GM18873 (cell line): ENCODE results near the gene EMC8.
"Not testable (repeated sequence)": the region's sequence is repeated elsewhere in the genome, so short reads cannot be mapped to it uniquely, and the experiment has no call there.

Experiments used
- ATAC-seq: cut with Tn5 transposase; IDR thresholded peaks from one replicate; pipeline ENCODE4 v1.9.1; 2021; ENCODE audit warnings: mild to moderate bottlenecking, moderate library complexity, moderate number of reproducible peaks; ENCODE audit not compliant: unreplicated experiment, low FRiP score

EMC8 gene

DNA sequence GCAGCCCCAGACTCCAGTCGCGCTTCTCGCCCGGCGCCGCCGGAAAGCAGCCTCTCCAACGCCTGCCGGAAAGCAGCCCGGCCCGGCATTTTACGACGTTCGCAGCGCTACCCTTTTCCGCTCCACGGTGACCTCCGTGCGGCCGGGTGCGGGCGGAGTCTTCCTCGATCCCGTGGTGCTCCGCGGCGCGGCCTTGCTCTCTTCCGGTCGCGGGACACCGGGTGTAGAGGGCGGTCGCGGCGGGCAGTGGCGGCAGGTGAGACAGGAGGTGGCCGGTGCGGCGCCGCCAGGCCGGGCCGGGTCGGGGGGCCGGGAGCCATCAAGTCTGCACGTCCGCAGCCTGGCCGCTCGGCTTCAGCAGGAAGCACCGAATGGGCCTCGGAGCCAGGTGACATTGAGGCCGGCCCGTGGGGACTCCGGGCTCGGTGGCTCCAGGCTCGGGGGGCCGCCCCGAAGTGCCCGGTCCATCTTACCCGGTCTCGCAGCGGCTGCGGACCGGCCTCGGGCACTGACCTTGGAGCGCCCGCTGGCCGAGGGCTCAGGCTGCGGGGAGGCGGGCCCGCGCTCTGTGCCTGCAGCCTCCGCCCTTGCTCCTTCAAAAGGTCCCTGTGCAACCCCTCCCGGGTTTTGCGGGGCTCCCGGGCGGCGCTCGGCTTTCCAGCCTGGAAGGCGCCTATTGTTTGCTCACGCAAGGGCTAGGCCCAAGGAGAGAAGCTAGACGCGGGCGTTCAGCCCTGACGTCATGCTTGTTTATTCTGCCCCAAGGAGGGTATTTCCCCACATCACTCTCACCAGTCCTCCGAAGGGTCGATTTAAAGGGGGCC, at the start of gene EMC8, which contains the start of gene COX4I1:
Gene EMC8 (minus strand): TSS at position 48 of the 824 bp plus-strand sequence. CDS start 249 bp downstream, outside the sequence.
Gene COX4I1 (plus strand): TSS at position 199 of the 824 bp plus-strand sequence. CDS start 1,511 bp downstream, outside the sequence.
- peak; percentile 62 for ATAC-seq

DNA sequence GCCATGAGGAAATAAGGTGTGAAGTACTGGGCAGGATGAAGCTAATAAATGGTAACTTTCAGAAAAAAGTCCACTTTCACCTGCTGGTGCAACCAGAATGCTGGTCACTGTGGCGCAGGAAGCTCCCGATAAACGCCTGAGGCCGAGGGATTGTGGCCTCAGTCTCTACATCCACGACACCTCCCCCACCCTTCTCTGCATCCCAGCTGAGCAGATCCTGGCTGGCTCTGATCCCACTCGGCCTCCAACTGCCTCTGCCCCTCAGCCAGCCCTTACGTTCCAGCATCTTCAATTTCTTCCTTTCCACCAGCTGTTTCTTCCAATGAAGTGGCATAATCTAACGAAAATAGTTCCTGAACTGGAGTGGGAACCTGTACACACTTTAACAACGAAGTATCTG, 49.6 kb upstream of the EMC8 start:
- ATAC-seq, result no peak

DNA sequence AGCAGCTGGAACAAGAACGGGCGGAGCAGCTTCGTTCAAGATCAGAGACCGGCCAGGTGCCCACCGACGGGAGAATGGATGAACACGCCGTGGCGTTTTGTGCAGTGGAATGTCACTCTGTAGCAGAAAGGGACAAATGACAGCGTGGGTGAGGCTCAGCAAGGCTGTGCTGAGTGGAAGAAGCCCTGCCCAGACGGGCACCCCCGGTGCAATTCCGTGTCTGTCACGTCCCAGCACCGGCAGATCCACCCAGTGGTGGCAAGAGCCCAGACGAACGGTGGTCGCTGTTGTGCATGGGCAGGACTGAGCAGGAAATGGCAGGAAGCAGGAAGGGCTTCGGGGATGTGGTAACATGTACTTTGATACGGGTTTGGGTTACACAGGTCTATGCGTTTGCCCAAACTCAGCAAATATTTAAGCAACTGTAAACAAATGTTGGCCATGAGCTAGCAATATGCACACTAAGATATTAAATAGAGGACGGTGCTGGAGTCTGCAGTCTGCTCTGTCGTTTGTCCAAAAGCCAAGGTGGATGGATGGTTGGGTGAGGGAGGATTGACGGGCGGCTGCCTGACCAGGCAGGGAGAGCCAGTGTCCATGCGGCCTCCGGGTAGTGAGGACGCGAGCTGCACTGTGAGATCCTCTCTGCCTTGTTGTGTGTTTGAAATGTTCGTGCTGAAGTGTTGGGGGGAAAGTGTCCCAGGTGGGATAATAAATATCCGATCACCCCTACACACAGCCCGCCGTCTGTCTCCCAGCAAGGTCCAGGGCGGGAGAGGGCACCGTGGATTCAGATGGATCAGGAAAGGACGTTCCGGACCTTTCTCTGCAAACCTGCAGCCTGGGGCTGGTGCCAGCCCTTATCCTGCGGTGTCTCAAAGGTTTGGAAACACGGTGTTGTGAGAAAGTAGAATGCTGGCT, 48.6 kb upstream of the EMC8 start:
- no peak for ATAC-seq

DNA sequence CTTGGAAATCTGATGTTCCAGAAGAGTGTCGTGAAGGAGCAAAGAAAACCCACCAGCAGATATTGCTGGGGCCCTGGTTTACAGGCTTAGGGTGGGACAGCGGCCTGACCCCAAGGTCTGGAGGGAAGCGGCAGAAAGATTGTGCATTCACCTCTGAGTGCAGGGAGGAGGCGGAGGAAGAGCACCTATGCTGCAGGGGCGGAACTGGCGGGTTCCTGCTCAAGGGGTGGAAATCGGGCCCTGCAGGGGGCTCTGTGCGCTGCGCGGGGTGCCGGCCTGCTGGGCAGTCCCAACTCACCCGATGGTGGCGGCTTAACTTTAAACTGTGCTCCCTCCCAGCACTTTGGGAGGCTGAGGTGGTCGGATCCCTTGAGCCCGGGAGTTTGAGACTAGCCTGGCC, 47.7 kb upstream of the EMC8 start:
- no peak for ATAC-seq

DNA sequence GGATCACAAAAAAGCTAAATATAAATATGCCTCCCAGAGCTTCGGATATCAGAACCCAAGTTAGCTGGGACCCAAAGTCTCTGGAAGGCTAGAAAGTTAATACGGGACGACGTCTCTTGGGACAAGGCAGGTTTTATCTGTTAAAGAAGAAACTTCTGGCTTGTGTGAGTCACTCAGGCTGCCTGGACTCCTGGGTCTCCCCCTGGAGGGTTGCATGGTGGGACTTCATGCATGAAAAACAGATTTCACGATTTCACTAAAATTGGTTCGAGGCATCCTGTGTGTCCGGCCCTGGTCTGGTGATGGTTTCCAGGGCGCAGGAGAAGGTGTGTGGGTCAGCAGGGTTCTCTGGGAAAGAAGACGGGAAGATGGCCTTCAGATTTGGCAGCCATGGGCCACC, 47.1 kb upstream of the EMC8 start:
- no peak for ATAC-seq

DNA sequence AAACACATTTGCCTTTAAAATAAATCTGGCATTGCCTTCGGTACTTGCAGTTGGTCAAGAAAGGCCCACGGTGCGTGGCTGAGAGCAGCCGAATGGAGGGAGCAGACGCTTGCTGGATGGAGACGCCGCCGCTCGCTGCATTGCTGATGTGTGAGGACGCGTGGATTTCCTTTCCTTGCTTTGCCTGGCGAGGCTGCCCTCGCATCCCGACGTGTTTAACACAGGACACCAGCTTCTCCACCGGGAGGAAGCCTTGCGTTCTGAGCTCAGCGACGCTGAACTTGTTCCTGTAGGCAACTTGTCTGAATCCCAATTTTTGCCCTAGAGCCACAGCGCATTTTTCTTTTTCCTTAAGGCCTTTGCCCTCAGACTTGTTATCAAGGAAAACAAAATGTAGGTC, 45.9 kb upstream of the EMC8 start:
- no peak for ATAC-seq

DNA sequence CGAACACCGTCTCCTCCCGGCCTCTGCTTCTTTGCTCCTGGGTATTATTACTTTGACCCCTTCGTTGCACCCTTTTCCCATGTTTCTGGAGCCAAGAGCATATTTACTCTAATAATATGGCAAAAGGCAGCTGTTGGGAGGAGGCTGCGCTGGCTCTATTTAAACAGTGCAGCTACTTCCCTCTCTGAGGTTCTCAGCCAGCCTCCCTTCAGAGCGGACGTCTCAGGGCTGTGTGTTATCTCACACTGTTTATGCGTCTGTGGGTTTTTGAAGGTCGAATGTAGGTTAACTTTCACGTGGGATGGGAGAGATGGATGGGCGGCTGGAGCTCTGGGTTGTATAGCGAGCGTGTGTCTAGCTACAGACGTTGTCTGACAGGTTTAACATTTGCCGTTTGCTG, 45.4 kb upstream of the EMC8 start:
- ATAC-seq, result no peak

DNA sequence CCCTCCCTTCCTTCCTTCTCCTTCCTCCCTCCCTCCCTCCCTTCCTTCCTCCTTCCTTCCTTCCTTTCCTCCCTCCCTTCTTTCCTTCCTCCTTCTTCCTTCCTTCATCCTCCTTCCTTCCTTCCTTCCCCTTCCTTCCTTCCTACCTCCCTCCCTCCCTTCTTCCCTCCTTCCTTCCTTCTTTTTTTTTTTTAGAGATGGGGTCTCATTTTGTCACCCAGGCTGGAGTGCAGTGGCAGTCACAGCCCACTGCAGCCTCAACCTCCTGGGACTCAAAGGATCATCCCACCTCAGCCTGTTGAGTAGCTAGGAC, 44.8 kb upstream of the EMC8 start:
- ATAC-seq, result no peak

DNA sequence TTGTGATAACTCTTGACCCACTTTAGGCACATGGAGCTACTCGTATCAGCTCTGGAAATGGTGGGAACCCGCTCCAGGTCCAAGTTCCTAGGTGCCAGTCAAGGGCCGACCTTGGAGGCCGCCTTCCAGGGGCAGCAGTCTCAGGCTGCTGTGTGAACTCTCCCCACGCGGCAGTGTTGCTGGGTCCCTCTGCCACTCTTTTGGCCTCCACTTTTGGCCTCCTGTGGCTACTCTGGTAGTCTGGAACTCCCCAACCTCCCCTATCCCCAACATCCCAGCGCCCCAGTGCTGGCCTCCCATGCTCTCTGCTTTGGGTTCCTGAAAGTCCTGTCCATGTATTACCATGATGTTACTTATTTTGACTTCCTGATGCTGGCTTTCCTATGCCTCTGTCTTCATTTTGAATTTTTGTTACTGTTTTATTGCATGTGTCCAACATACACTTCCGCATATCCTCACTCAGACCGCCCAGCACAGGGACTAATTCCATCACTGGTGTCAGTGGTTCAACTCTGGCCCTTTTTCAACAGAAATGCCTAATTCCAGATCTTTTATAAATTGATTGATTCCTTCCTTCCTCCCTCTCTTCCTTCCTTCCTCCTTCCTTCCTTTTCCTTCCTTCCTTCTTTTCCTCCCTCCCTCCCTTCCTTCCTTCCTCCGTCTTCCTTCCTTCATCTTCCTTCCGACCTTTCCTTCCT, 44.3 kb upstream of the EMC8 start:
- no peak for ATAC-seq

DNA sequence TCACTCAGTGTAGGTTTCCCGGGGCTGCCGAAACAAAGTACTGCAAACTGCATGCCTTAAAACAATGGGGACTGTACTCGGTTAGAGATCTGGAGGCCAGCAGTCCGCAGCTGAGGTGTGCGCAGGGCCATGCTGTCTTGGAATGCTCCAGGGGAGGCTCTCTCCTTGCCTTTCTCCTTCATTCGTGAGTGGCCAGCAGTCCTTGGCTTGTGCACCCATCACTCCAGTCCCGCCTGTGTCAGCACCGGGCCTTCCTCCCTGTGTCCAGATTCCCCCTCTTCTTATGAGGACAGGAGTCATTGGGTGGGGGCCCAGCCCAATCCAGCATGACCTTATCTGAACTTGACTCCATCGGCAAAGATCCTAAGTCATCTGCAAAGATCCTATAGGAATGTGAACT, 43.5 kb upstream of the EMC8 start:
- ATAC-seq, result no peak

DNA sequence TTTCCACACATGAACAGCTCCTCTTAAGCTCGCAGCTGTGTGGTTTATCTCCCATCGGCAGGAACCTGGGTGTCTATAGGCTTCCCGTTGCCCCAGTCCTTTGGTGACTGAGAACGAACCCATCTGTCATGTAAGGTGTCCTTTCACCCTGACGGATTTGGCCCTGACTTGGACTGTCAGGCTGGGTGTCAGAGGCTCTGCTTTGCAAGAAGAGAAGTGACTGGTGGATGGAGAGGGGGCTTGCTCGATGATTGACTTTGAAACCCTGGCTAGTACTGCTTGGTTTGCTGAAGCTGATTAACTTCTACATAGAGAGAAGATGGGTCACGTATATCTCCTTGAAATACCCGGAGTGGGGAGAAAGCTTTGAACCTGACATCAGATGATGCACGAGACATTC, 43.1 kb upstream of the EMC8 start:
- no peak for ATAC-seq

DNA sequence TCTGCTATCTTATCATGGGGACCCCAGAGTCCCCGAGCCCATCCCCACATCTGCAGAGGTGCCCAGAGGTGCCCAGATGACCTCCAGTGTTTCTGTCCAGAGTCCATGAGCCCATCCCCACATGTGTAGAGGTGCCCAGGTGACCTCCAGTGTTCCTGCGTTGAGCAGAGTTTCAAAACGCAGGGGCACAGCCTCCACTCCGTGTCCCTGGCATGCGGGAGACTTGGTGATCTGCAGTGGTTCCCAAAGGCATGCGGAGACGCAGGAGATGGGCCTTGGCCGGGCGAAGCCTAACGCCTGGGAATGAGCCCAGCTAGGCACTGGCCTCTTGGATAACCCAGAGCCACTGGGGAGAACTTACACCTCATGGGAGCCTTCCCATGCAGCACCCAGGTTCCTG, 41.5 kb upstream of the EMC8 start:
- ATAC-seq, result no peak

DNA sequence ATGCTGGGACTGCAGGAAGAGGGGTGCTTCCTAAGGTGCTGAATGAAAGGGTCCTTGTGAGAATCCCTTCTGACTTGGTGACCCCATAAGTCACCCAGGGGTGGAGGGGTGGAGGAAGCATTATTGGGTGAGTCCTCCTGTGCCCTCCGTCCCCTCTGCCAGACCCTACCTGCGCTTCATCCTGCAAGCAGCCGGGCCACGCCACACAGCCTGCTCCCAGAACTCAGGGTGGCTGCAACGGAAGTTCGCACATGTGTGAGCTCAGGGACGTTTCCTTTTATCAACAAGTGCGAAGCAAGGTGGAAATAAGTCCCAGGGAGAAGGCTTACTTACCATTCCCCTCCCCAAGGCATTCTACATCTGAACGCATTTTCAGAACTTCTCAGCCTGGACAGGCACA, 41.1 kb upstream of the EMC8 start:
- no peak for ATAC-seq

DNA sequence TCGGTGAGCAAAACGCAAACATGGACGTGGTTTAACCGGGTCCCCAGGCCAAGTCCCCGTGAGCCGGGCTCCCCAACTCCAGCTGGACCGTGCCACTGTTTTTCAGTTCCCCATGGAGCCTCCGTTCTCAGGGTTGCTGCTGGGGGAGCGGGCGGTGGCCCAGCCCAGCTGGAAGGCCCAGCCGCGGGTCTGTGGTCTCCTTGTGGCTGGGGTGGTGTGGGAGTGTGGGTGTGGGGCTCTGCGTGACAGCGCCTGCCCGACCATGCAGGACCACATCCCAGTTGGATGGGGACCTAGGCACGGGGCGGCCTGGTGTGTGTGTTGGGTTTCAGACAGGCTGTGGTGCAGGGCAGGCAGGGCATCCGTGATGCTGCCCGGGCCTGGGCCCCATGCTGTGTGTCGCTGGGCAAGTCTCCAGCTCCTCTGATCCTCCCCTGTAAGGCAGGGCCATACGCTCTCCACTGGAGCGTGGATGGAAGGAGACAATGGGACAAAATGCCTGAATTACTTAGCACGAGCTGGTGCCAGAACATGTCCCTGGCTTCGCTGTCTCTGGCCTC, 40.4 kb upstream of the EMC8 start:
- no peak for ATAC-seq

DNA sequence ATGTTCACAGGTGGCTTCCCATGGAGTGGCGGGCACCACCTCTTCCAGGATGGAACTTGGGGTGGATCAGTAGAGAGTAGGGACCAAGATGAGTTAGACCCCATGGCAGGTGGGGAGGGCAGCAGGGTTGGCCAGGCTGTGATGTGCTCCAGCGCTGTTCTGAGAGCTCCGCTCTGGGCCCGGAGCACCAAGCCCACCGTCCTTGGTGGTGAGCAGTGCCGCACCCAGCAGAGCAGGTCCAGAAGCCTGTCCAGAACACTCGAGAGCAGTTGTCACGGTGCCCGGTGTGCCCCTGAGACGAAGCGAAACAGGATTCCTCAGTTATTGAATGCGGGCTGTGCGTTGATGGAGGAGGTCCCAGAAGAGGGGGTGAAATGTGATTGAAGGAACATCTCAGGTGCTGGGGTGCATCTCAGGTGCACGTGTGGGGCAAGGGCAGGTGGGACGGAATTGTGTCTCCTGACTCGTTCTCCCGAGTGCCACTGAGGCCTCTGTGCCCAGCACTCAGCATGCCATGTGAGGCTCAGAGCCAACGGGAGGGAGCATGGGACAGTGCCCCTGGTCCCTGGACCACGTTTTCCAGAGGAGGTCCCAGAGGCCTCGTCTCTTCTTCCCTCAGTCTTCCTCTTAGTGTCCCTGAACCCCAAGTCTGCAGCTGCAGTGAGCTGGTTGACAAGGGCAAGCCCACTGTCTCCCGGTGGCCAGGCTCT, 39.7 kb upstream of the EMC8 start:
- ATAC-seq, result no peak

DNA sequence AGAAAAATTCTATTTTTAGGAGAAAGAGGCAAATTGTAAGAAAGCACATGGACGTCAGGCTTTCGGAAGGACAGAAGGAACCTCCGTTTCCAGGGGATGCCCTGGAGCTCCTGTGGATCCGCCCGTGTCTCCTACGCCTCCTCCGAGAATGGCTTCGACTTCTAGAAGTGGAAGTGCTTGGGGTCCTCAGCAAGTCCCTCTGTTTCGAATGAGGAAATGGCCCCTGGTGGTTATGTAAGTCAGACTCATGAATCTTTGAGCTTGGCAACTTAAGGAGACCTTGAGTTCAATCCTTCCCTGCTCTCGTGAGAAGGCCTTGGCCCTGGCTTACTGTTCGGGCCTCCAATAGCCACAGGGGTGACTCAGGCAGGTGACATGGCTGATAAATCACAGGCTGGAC, 39.0 kb upstream of the EMC8 start:
- ATAC-seq, result no peak

DNA sequence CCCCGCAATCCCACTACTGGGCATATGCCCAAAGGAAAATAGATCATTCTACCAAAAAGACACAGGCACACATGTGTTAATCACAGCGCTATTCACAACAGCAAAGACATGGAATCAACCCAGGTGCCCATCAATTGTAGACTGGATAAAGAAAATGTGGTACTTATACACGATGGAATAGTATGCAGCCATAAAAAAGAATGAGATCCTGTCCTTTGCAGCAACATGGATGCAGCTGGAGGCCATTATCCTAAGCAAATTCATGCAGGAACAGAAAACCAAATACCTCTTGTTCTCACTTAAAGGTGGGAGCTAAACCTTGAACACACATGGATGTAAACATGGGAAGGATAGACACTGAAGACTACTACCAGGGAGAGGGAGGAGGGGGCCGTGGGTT, 38.3 kb upstream of the EMC8 start:
- not testable (repeated sequence) for ATAC-seq

DNA sequence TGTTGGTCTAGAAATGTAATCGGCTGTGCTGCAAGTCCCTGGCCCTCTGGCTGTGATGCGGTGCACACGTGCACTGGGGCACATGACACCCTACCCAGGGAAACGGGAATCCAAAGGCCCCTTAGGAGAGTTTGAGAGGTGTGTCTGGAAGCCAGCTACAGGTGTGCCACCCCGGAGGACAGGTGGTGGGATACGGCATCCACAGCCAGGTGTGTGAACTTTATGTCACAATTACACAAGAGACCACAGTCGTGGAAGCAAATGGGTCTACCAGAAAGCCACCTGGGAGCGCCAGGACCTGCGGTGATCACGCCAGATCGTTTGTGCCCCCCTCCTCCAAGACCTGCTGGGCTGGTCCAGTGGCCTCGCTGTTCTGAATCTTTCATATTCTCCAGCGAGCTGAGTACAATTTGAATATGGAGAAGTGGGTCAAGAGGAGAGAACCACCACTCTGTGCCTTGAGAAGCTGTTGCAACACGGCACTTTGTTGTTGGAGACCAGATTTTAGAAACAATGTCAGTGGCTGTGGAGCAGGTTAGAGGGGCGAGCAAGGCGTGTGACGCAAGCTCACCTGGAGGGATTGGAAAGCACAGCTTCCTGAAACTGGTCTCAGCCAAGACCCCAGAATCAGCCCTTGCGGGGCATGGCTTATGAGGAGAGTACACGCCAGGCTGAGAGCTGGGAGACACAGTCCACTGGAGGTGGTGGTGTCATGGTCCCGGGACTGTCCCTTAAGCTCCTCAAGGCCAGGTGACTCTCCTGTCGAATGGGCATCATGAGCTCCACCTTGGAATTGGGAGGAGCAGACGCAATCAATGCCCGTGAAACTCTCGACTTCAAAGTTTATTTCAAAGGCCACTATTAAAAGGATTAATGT, 37.6 kb upstream of the EMC8 start:
- ATAC-seq, result no peak
